Neural progenitor cell (in vitro differentiated cells): ENCODE results near the gene GPR39. TPM values are rescaled to one million over a fixed set of nuclear protein-coding genes. Genes with fewer than 3 reads are reported as not detected.
A peak's percentile ranks its signal among the peaks of the same experiment; 100 is the strongest.

Experiments used
- DNase-seq: peaks from one replicate; pipeline ENCODE4 v3.0.0-alpha.2; 2016; ENCODE audit warnings: low spot score
- H2AFZ ChIP-seq: fragments of 200-600 bp; sonication (generic); replicated peaks from 2 replicates; pipeline ENCODE4 v1.6.1; 2016; ENCODE audit warnings: antibody characterized with exemption
- H3F3A ChIP-seq: fragments of 200-600 bp; sonication (generic); 2 replicates; pipeline ENCODE4 v1.6.1; 2016; ENCODE audit warnings: antibody characterized with exemption, low read depth
- H3K27ac ChIP-seq: fragments of 200-600 bp; sonication (generic); 2 replicates; pipeline ENCODE4 v1.5.1; 2016; ENCODE audit warnings: mild to moderate bottlenecking
- H3K27me3 ChIP-seq: fragments of 200-600 bp; sonication (generic); 2 replicates; pipeline ENCODE4 v1.6.1; 2016; ENCODE audit warnings: mild to moderate bottlenecking, moderate library complexity
- H3K36me3 ChIP-seq: fragments of 200-600 bp; sonication (generic); 2 replicates; pipeline ENCODE4 v1.5.1; 2016
- H3K4me1 ChIP-seq: fragments of 200-600 bp; sonication (generic); 2 replicates; pipeline ENCODE4 v1.6.1; 2016; ENCODE audit warnings: mixed run types
- H3K4me2 ChIP-seq: fragments of 200-600 bp; sonication (generic); 2 replicates; pipeline ENCODE4 v1.6.1; 2016
- H3K4me3 ChIP-seq: fragments of 200-600 bp; sonication (generic); 2 replicates; pipeline ENCODE4 v1.5.1; 2016
- H3K79me2 ChIP-seq: fragments of 200-600 bp; sonication (generic); 2 replicates; pipeline ENCODE4 v1.6.1; 2016; ENCODE audit warnings: low read depth
- H3K9ac ChIP-seq: fragments of 200-600 bp; sonication (generic); 2 replicates; pipeline ENCODE4 v1.6.1; 2016
- H3K9me3 ChIP-seq: fragments of 200-600 bp; sonication (generic); 2 replicates; pipeline ENCODE4 v1.5.1; 2016; ENCODE audit warnings: low read depth
- H4K20me1 ChIP-seq: fragments of 200-600 bp; sonication (generic); 2 replicates; pipeline ENCODE4 v1.6.1; 2016; ENCODE audit warnings: low read depth
- H3K27ac Mint-ChIP-seq: 3 replicates; pipeline ENCODE4 v1.8.0; 2021; ENCODE audit warnings: mixed read lengths
- H3K27me3 Mint-ChIP-seq: 2 replicates; pipeline ENCODE4 v1.8.0; 2022; ENCODE audit warnings: low read depth, mild to moderate bottlenecking, inconsistent platforms, moderate library complexity, mixed read lengths; ENCODE audit not compliant: insufficient read depth
- H3K36me3 Mint-ChIP-seq: 3 replicates; pipeline ENCODE4 v1.8.0; 2021; ENCODE audit warnings: mixed read lengths
- H3K4me1 Mint-ChIP-seq: 3 replicates; pipeline ENCODE4 v1.8.0; 2021; ENCODE audit warnings: mixed read lengths
- H3K4me3 Mint-ChIP-seq: 3 replicates; pipeline ENCODE4 v1.8.0; 2021; ENCODE audit warnings: mild to moderate bottlenecking, moderate library complexity, mixed read lengths
- H3K9me3 Mint-ChIP-seq: 3 replicates; pipeline ENCODE4 v1.8.0; 2020; ENCODE audit warnings: mixed read lengths
- EZH2 ChIP-seq: fragments of 200-600 bp; sonication (generic); IDR thresholded peaks from 2 replicates; pipeline ENCODE4 v1.6.1; 2017; ENCODE audit warnings: antibody characterized with exemption, mild to moderate bottlenecking, moderate library complexity
- EZH2phosphoT487 ChIP-seq: fragments of 200-600 bp; sonication (generic); IDR thresholded peaks from 2 replicates; pipeline ENCODE4 v1.6.1; 2017; ENCODE audit warnings: antibody characterized with exemption
- total RNA-seq: library from RNA; depleted of rRNA; stranded (reverse); fragments of >200 nt; gene quantifications from 2 replicates; pipeline ENCODE4 v1.2.3, GENCODE V29; 2015; ENCODE audit warnings: low replicate concordance
- TF ChIP-seq, protein P1 (sequence below): fragments of 200-600 bp; sonication (generic); IDR thresholded peaks from 2 replicates; pipeline ENCODE4 v1.5.1; 2017; ENCODE audit warnings: antibody characterized with exemption, mild to moderate bottlenecking

Gene GPR39
- total RNA-seq, 1 donor from 2014 or later = 0.28 TPM

DNA sequence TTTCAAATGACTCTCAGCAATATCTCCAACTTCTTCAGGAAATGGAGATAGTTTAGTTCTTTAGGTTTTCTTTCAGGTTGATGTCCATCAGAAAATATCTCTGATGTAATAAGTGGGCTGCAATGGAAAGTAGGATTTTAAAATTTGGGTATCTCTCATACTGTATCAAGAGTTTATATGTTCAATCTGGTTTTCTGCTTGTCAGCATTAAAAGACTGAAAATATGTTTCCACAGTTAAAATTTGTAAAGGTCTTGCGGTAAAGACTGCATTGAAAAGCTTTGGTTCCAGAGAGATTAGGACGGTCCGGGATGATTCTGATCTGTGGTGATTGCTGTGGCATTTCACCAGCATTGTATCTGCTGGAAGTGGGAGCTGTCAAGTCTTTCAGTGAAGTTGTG, 170.2 kb downstream of the GPR39 start:
- Histone ChIP-seq H3F3A (no peaks in the 10 kb centered on the region), H2AFZ (no peak overlapping the region), H3K4me2 (no peak overlapping the region), H3K4me1 (peaks cover 21% of the 10 kb centered on the region), H3K27ac (no peak overlapping the region), H3K36me3 (no peaks in the 10 kb centered on the region), H4K20me1 (no peaks in the 10 kb centered on the region), H3K9ac (no peak overlapping the region), H3K4me3 (no peak overlapping the region), H3K27me3 (no peaks in the 10 kb centered on the region), H3K9me3 (no peaks in the 10 kb centered on the region), H3K79me2 (no peaks in the 10 kb centered on the region)
- peaks cover 4% of the 10 kb centered on the region for H3K9me3 Mint-ChIP-seq
- H3K4me3 Mint-ChIP-seq = no peak overlapping the region
- H3K4me1 Mint-ChIP-seq = peaks cover 71% of the 10 kb centered on the region
- H3K27ac Mint-ChIP-seq = peak overlapping the region; percentile 52
- DNase-seq = no peak
- TF ChIP-seq EZH2 (no peak), EZH2phosphoT487 (no peak)
- TF ChIP-seq, protein P1, sequence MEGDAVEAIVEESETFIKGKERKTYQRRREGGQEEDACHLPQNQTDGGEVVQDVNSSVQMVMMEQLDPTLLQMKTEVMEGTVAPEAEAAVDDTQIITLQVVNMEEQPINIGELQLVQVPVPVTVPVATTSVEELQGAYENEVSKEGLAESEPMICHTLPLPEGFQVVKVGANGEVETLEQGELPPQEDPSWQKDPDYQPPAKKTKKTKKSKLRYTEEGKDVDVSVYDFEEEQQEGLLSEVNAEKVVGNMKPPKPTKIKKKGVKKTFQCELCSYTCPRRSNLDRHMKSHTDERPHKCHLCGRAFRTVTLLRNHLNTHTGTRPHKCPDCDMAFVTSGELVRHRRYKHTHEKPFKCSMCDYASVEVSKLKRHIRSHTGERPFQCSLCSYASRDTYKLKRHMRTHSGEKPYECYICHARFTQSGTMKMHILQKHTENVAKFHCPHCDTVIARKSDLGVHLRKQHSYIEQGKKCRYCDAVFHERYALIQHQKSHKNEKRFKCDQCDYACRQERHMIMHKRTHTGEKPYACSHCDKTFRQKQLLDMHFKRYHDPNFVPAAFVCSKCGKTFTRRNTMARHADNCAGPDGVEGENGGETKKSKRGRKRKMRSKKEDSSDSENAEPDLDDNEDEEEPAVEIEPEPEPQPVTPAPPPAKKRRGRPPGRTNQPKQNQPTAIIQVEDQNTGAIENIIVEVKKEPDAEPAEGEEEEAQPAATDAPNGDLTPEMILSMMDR = no peak
- H3K27me3 Mint-ChIP-seq = peaks cover 17% of the 10 kb centered on the region
- H3K36me3 Mint-ChIP-seq = no peaks in the 10 kb centered on the region

DNA sequence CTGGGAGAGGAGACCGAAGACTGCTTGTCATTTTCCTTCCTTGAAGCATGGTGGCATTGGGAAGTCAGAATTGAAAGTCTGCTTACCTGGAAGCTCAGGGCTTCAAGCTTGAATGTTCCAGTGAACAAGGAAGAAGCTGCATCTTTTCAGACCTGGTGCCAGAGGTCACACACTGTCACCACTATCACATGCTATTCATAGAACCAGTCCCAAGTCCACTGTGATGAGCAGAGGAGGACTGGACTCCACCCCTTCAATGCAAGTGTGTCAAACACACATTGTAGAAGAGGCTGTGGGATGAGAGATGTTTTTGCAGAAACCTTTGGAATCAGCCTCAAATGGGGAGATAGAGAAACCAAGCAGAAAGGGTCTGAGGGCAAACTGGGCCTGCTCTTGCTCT, 172.0 kb downstream of the GPR39 start:
- Mint-ChIP-seq H3K9me3 (peaks cover 7% of the 10 kb centered on the region), H3K27ac (peak overlapping the region; percentile 98), H3K27me3 (peaks cover 22% of the 10 kb centered on the region), H3K4me3 (peak overlapping the region; percentile 37), H3K4me1 (peaks cover 76% of the 10 kb centered on the region), H3K36me3 (no peaks in the 10 kb centered on the region)
- no peak for TF ChIP-seq EZH2
- TF ChIP-seq, protein P1 = no peak
- TF ChIP-seq EZH2phosphoT487 = no peak
- Histone ChIP-seq H3F3A (no peaks in the 10 kb centered on the region), H3K79me2 (no peaks in the 10 kb centered on the region), H3K36me3 (no peaks in the 10 kb centered on the region), H3K4me2 (peak overlapping the region; percentile 53), H3K9me3 (no peaks in the 10 kb centered on the region), H3K4me3 (no peak overlapping the region), H3K9ac (no peak overlapping the region), H3K27ac (no peak overlapping the region), H3K4me1 (peaks cover 21% of the 10 kb centered on the region), H3K27me3 (no peaks in the 10 kb centered on the region), H4K20me1 (no peaks in the 10 kb centered on the region), H2AFZ (peak overlapping the region; percentile 2)
- DNase-seq = no peak

DNA sequence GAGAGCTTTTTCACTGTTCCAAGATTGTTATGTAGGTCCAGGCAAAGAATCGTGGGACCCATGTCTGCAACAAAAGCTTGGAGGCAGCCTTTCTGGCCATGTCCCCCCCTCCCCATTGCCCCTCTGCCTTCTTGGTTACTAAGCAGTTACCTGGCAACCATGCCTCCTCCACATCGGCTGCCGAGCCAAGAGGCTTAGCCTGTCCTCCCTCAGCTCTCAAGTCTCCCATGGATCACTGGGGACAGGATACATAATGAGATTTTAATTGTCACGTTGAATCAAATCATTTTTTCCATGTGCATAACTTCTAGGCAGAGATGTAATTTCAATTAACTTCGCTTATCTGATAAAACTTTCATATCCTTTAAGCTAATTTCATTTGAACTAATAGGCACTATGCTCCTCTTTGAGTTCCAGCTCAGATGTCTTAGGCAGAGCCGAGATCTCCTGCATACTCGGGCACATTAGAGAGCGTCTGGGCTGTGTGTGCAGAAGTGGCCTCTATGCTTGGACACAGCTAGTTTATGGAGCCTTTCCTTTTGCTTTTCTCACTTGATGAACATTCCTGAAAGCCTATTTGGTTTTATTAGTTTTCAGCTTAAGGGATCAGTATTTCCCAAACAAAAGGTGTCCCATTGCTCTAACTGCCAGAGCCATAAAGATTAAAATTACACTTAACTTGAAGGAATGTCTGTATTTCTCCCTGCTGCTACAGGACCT, 172.7 kb downstream of the GPR39 start:
- Histone ChIP-seq H3K9ac (no peak overlapping the region), H3K9me3 (no peaks in the 10 kb centered on the region), H3F3A (no peaks in the 10 kb centered on the region), H3K79me2 (no peaks in the 10 kb centered on the region), H4K20me1 (no peaks in the 10 kb centered on the region), H3K27me3 (no peaks in the 10 kb centered on the region), H3K27ac (no peak overlapping the region), H2AFZ (peak overlapping the region; percentile 2), H3K4me2 (peak overlapping the region; percentile 53), H3K36me3 (no peaks in the 10 kb centered on the region), H3K4me1 (peaks cover 21% of the 10 kb centered on the region), H3K4me3 (no peak overlapping the region)
- H3K36me3 Mint-ChIP-seq = no peaks in the 10 kb centered on the region
- TF ChIP-seq EZH2phosphoT487 (no peak), EZH2 (no peak)
- TF ChIP-seq, protein P1 = no peak
- peaks cover 20% of the 10 kb centered on the region for H3K27me3 Mint-ChIP-seq
- H3K9me3 Mint-ChIP-seq = peaks cover 7% of the 10 kb centered on the region
- peaks cover 77% of the 10 kb centered on the region for H3K4me1 Mint-ChIP-seq
- H3K4me3 Mint-ChIP-seq = peak overlapping the region; percentile 71
- peak overlapping the region; percentile 98 for H3K27ac Mint-ChIP-seq
- DNase-seq = peak; percentile 67
